Suppressor macrophage treated with lipopolysaccharide for 4 hours (primary cell): ENCODE measurements around the gene RTRAF.

Experiments
- DNase-seq: peaks from one replicate; pipeline ENCODE4 v3.0.0-alpha.2; 2020

Gene RTRAF

GRCh38 chr14:52051871-52052270, 62.5 kb downstream of the RTRAF start:
- DNase-seq: no peak

- DNase-seq: no peak
These were observed 63.1 kb downstream of the RTRAF start for GRCh38 chr14:52052288-52052943.

- DNase-seq: no peak
These were observed 63.7 kb downstream of the RTRAF start for GRCh38 chr14:52053044-52053443.

GRCh38 chr14:52054678-52055077, 65.3 kb downstream of the RTRAF start:
- no peak for DNase-seq

- no peak for DNase-seq
These were observed 65.8 kb downstream of the RTRAF start for GRCh38 chr14:52055167-52055566.

GRCh38 chr14:52058341-52058740, 69.0 kb downstream of the RTRAF start:
- DNase-seq: no peak

- no peak for DNase-seq
These were observed 70.3 kb downstream of the RTRAF start for GRCh38 chr14:52059649-52060048.

- no peak for DNase-seq
These were observed 70.7 kb downstream of the RTRAF start for GRCh38 chr14:52060080-52060479.
